GM23338 (cell line): Measurements from ENCODE around the gene SRSF5. TPM values are rescaled to one million over a fixed set of nuclear protein-coding genes. Genes with fewer than 3 reads are reported as not detected.

ENCODE experiments used
- ATAC-seq: fragments of 200-7000 bp; cut with Tn5 transposase; 3 replicates; pipeline ENCODE4 v1.9.1; 2020
- DNase-seq: peaks from one replicate; pipeline ENCODE4 v3.0.0-alpha.2; 2015; ENCODE audit warnings: low spot score
- H2AFZ ChIP-seq: fragments of 200-600 bp; sonication (generic); 2 replicates; pipeline ENCODE4 v1.8.0; 2016; ENCODE audit warnings: antibody characterized with exemption, mild to moderate bottlenecking, moderate library complexity
- H3F3A ChIP-seq: fragments of 200-600 bp; sonication (generic); replicated peaks from 2 replicates; pipeline ENCODE4 v1.8.0; 2017; ENCODE audit warnings: antibody characterized with exemption, mixed run types, low read depth
- H3K27ac ChIP-seq: fragments of 200-600 bp; sonication (generic); 2 replicates; pipeline ENCODE4 v1.6.1; 2016; ENCODE audit warnings: low read depth
- H3K27me3 ChIP-seq: fragments of 200-600 bp; sonication (generic); 2 replicates; pipeline ENCODE4 v1.8.0; 2016; ENCODE audit warnings: mild to moderate bottlenecking, mixed run types, moderate library complexity; ENCODE audit not compliant: insufficient read depth
- H3K36me3 ChIP-seq: fragments of 200-600 bp; sonication (generic); 2 replicates; pipeline ENCODE4 v1.8.0; 2016; ENCODE audit warnings: mild to moderate bottlenecking; ENCODE audit not compliant: insufficient read depth
- H3K4me1 ChIP-seq: fragments of 200-600 bp; sonication (generic); 2 replicates; pipeline ENCODE4 v1.8.0; 2016; ENCODE audit warnings: mild to moderate bottlenecking, moderate library complexity; ENCODE audit not compliant: insufficient read depth
- H3K4me2 ChIP-seq: fragments of 200-600 bp; sonication (generic); 2 replicates; pipeline ENCODE4 v1.7.1; 2017; ENCODE audit warnings: mixed run types
- H3K4me3 ChIP-seq: fragments of 200-600 bp; sonication (generic); 2 replicates; pipeline ENCODE4 v1.6.1; 2016; ENCODE audit warnings: mixed run types
- H3K79me2 ChIP-seq: fragments of 200-600 bp; sonication (generic); replicated peaks from 2 replicates; pipeline ENCODE4 v1.8.0; 2017; ENCODE audit warnings: mild to moderate bottlenecking; ENCODE audit not compliant: insufficient read depth
- H3K9me2 ChIP-seq: fragments of 200-600 bp; sonication (generic); 2 replicates; pipeline ENCODE4 v1.8.0; 2017; ENCODE audit not compliant: insufficient read depth
- H4K20me1 ChIP-seq: fragments of 200-600 bp; sonication (generic); replicated peaks from 2 replicates; pipeline ENCODE4 v1.8.0; 2017; ENCODE audit warnings: mild to moderate bottlenecking; ENCODE audit not compliant: insufficient read depth
- H3K27ac Mint-ChIP-seq: 2 replicates; pipeline ENCODE4 v1.8.0; 2020; ENCODE audit warnings: inconsistent platforms, mild to moderate bottlenecking, moderate library complexity, mixed read lengths
- H3K27me3 Mint-ChIP-seq: 3 replicates; pipeline ENCODE4 v1.8.0; 2022; ENCODE audit warnings: low read depth, mild to moderate bottlenecking, moderate library complexity, mixed read lengths, inconsistent platforms; ENCODE audit not compliant: insufficient read depth, poor library complexity
- H3K36me3 Mint-ChIP-seq: 3 replicates; pipeline ENCODE4 v1.8.0; 2021; ENCODE audit warnings: low read depth, mild to moderate bottlenecking, inconsistent platforms, moderate library complexity, mixed read lengths
- H3K4me1 Mint-ChIP-seq: 3 replicates; pipeline ENCODE4 v1.8.0; 2020; ENCODE audit warnings: mild to moderate bottlenecking, inconsistent platforms, mixed read lengths
- H3K4me3 Mint-ChIP-seq: 3 replicates; pipeline ENCODE4 v1.8.0; 2021; ENCODE audit warnings: moderate library complexity, mild to moderate bottlenecking, inconsistent platforms, mixed read lengths
- H3K9me3 Mint-ChIP-seq: 3 replicates; pipeline ENCODE4 v1.8.0; 2020; ENCODE audit warnings: moderate library complexity, mild to moderate bottlenecking, inconsistent platforms, mixed read lengths
- CREB1 ChIP-seq: fragments of 250-450 bp; sonication (Bioruptor Pico); IDR thresholded peaks from 2 replicates; pipeline ENCODE4 v1.5.0; 2020; ENCODE audit warnings: low read depth, mild to moderate bottlenecking, moderate library complexity
- CTCF ChIP-seq, 2 experiments: fragments of 200-600 bp in 1 of 2; sonication (generic) in 1 of 2; conservative IDR thresholded peaks; 2 replicates each; pipeline versions ENCODE4 v1.5.1 to v1.6.1; 2016 to 2017; ENCODE audit warnings: antibody characterized with exemption in 2 of 2, low read depth in 2 of 2, mild to moderate bottlenecking in 2 of 2, moderate library complexity in 1 of 2
- ETS1 ChIP-seq: IDR thresholded peaks from 2 replicates; pipeline ENCODE4 v1.6.1; 2016; ENCODE audit warnings: antibody characterized with exemption
- EZH2 ChIP-seq: fragments of 200-600 bp; sonication (generic); IDR thresholded peaks from one replicate; pipeline ENCODE4 v1.8.0; 2017; ENCODE audit warnings: antibody characterized with exemption, mild to moderate bottlenecking, low read depth; ENCODE audit not compliant: unreplicated experiment
- EZH2phosphoT487 ChIP-seq: fragments of 200-600 bp; sonication (generic); IDR thresholded peaks from one replicate; pipeline ENCODE4 v1.8.1; 2018; ENCODE audit warnings: antibody characterized with exemption; ENCODE audit not compliant: unreplicated experiment
- JUNB ChIP-seq: IDR thresholded peaks from one replicate; pipeline ENCODE4 v1.6.1; 2016; ENCODE audit warnings: antibody characterized with exemption; ENCODE audit not compliant: unreplicated experiment
- NANOG ChIP-seq: IDR thresholded peaks from 2 replicates; pipeline ENCODE4 v1.6.1; 2016; ENCODE audit warnings: antibody characterized with exemption, borderline replicate concordance
- POLR2AphosphoS5 ChIP-seq: IDR thresholded peaks from 2 replicates; pipeline ENCODE4 v1.6.1; 2016; ENCODE audit warnings: antibody characterized with exemption, low read depth
- REST ChIP-seq: IDR thresholded peaks from one replicate; pipeline ENCODE4 v1.6.1; 2018; ENCODE audit warnings: antibody characterized with exemption; ENCODE audit not compliant: unreplicated experiment
- STAT1 ChIP-seq: IDR thresholded peaks from one replicate; pipeline ENCODE4 v1.6.1; 2016; ENCODE audit warnings: antibody characterized with exemption; ENCODE audit not compliant: unreplicated experiment
- ZNF114 ChIP-seq: fragments of 250-450 bp; sonication (Bioruptor Pico); IDR thresholded peaks from 2 replicates; pipeline ENCODE4 v1.5.0; 2020; ENCODE audit warnings: mild to moderate bottlenecking, moderate library complexity
- ZNF331 ChIP-seq: fragments of 250-450 bp; sonication (Bioruptor Pico); IDR thresholded peaks from 2 replicates; pipeline ENCODE4 v1.5.0; 2020; ENCODE audit warnings: low read depth, mild to moderate bottlenecking, moderate library complexity
- ZNF462 ChIP-seq: fragments of 250-450 bp; sonication (Bioruptor Pico); IDR thresholded peaks from 2 replicates; pipeline ENCODE4 v1.5.0; 2020; ENCODE audit warnings: mild to moderate bottlenecking, moderate library complexity
- polyA plus RNA-seq: library from polyadenylated mRNA; unstranded; fragments of >200 nt; fragmentation: Nextera tagmentation; extraction: Ambion mirVana; gene quantifications from 2 replicates; pipeline ENCODE4 v1.2.1, GENCODE V29; 2016
- total RNA-seq: library from RNA; depleted of rRNA; stranded (reverse); fragments of >200 nt; shearing (Covaris generic); gene quantifications from 2 replicates; pipeline ENCODE4 v1.2.3, GENCODE V29; 2014

The SRSF5 gene
- total and polyA plus RNA-seq, 2 experiments from 2014 or later: 172 to 389 TPM

- ATAC-seq (no peak), DNase-seq (no peak)
- no peaks in the 10 kb centered on the region for H3K36me3 Mint-ChIP-seq
- H3K4me3 ChIP-seq: no peak overlapping the region
- no peak overlapping the region for H3K4me3 Mint-ChIP-seq
- no peaks in the 10 kb centered on the region for H3K4me1 ChIP-seq
- TF ChIP-seq STAT1 (no peak), CTCF (conservative IDR thresholded peaks at IDR 0.05; ENCODE audit: low read depth in 2 of 2) (no peak), EZH2 (no peak), EZH2phosphoT487 (no peak), NANOG (no peak), JUNB (no peak), ZNF331 (no peak), POLR2AphosphoS5 (no peak), REST (no peak), ETS1 (no peak), CREB1 (CRISPR knock-in tag) (no peak), ZNF114 (no peak), ZNF462 (CRISPR knock-in tag) (no peak)
- H3K27me3 Mint-ChIP-seq: no peaks in the 10 kb centered on the region
- H3K4me1 Mint-ChIP-seq: peaks cover 11% of the 10 kb centered on the region; the same call in 2 of the 3 replicates
- no peaks in the 10 kb centered on the region for H3F3A ChIP-seq
- H4K20me1 ChIP-seq: no peaks in the 10 kb centered on the region
- no peak overlapping the region for H2AFZ ChIP-seq
- H3K27ac ChIP-seq: no peak overlapping the region
- H3K27ac Mint-ChIP-seq: no peak overlapping the region
- no peaks in the 10 kb centered on the region; the same call in 2 of the 3 replicates for H3K9me3 Mint-ChIP-seq
- H3K79me2 ChIP-seq: no peaks in the 10 kb centered on the region
- no peaks in the 10 kb centered on the region for H3K27me3 ChIP-seq
- no peak overlapping the region for H3K4me2 ChIP-seq
- H3K9me2 ChIP-seq: 0 out of 2 replicates have a peak, but pooled peaks cover 4% of the 10 kb centered on the region
- H3K36me3 ChIP-seq: no peaks in the 10 kb centered on the region
Measured at GRCh38 chr14:69804902-69805301, 38.0 kb downstream of the SRSF5 start.
